Hepatocyte (in vitro differentiated cells): ENCODE results near the gene RARB.

ENCODE experiments used
- EZH2 ChIP-seq: fragments of 200-600 bp; sonication (generic); IDR thresholded peaks from 2 replicates; pipeline ENCODE4 v1.6.1; 2016; ENCODE audit warnings: antibody characterized with exemption, mild to moderate bottlenecking, borderline replicate concordance
- EZH2phosphoT487 ChIP-seq: fragments of 200-600 bp; sonication (generic); IDR thresholded peaks from one replicate; pipeline ENCODE4 v1.6.1; 2018; ENCODE audit warnings: antibody characterized with exemption, mild to moderate bottlenecking, low read depth, moderate library complexity; ENCODE audit not compliant: unreplicated experiment, severe bottlenecking
- TF ChIP-seq, protein P1 (sequence below): fragments of 200-600 bp; sonication (generic); IDR thresholded peaks from 2 replicates; pipeline ENCODE4 v1.5.1; 2016; ENCODE audit warnings: antibody characterized with exemption, mild to moderate bottlenecking; ENCODE audit not compliant: poor library complexity

GRCh38 chr3:25418596-25418995 is 9.5 kb upstream of the RARB start:
- TF ChIP-seq, protein P1, sequence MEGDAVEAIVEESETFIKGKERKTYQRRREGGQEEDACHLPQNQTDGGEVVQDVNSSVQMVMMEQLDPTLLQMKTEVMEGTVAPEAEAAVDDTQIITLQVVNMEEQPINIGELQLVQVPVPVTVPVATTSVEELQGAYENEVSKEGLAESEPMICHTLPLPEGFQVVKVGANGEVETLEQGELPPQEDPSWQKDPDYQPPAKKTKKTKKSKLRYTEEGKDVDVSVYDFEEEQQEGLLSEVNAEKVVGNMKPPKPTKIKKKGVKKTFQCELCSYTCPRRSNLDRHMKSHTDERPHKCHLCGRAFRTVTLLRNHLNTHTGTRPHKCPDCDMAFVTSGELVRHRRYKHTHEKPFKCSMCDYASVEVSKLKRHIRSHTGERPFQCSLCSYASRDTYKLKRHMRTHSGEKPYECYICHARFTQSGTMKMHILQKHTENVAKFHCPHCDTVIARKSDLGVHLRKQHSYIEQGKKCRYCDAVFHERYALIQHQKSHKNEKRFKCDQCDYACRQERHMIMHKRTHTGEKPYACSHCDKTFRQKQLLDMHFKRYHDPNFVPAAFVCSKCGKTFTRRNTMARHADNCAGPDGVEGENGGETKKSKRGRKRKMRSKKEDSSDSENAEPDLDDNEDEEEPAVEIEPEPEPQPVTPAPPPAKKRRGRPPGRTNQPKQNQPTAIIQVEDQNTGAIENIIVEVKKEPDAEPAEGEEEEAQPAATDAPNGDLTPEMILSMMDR, result no peak
- TF ChIP-seq EZH2 (no peak), EZH2phosphoT487 (no peak)
